SK-N-MC (cell line): ENCODE results near the gene TEX13C.

ENCODE experiments used
- EZH2 ChIP-seq: fragments of 200-600 bp; sonication (generic); IDR thresholded peaks from one replicate; pipeline ENCODE4 v1.6.1; 2017; ENCODE audit warnings: antibody characterized with exemption
- FOXP2 ChIP-seq: optimal IDR thresholded peaks from 2 replicates; pipeline ENCODE3; 2011; ENCODE audit warnings: mild to moderate bottlenecking, moderate library complexity; ENCODE audit not compliant: insufficient read depth; ENCODE audit errors: extremely low read length, control extremely low read depth
- POLR2AphosphoS5 ChIP-seq: IDR thresholded peaks from 2 replicates; pipeline ENCODE4 v1.6.1; 2012; ENCODE audit warnings: mild to moderate bottlenecking, low read depth, low read length, borderline replicate concordance

DNA sequence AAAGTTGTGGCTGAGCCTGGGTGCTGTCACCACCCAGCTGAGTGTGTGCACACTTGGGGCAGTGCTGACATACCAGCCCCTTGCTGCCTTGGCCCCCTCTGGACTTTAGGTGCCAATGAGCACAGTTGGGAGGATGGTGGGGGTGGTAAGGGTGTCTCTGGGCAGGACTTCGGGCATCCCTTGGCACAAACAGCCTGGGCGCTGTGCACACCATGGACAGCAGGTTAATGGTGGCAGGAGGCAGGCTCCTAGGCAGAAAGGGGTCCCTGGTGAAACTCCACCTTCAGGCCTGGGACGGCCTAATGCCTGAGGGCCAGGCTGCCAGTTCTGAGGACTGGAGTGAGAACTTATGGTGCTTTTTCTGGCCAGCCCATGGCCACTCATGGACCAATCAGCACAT lies 32.4 kb upstream of the TEX13C start:
- TF ChIP-seq EZH2 (no peak), POLR2AphosphoS5 (no peak), FOXP2 (no peak)
